ENCODE data around the gene FLYWCH2. TPM values are rescaled to one million over a fixed set of nuclear protein-coding genes. Genes with fewer than 3 reads are reported as not detected.

FLYWCH2 gene
- total RNA-seq, 2 donors from 2014 or later, result 52.2 to 53.2 TPM

DNA sequence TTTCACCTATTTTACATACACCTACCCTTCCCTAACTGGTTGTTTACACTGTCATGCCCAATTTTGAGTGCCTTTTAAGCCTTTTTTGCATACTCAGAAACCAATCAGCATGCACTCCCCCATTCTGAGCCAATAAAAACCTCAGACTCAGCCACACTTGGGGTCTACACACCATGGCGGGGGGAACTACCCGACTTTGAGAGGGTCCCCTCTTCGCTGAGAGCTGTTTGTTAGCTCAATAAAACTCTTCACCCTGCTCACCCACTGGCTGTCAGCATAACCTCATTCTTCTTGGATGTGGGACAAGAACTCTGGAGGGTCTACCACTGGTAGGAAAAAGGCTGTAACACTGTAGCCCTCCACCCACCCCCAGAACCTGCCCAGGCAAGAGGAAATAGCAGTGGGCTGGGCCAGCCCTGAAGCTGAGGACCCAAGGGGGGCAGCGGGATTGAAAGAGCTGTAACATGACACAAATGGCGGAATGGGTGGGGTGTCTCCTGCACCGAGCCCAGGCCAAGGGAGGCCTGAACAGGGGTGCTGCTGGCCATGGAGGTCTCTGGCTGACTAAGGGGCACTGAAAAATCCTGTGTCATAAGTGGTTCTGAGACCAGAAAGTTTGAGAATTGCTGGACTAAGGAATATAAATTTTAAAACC lies 3.0 kb upstream of the FLYWCH2 start:
- TF ChIP-seq, protein P1, sequence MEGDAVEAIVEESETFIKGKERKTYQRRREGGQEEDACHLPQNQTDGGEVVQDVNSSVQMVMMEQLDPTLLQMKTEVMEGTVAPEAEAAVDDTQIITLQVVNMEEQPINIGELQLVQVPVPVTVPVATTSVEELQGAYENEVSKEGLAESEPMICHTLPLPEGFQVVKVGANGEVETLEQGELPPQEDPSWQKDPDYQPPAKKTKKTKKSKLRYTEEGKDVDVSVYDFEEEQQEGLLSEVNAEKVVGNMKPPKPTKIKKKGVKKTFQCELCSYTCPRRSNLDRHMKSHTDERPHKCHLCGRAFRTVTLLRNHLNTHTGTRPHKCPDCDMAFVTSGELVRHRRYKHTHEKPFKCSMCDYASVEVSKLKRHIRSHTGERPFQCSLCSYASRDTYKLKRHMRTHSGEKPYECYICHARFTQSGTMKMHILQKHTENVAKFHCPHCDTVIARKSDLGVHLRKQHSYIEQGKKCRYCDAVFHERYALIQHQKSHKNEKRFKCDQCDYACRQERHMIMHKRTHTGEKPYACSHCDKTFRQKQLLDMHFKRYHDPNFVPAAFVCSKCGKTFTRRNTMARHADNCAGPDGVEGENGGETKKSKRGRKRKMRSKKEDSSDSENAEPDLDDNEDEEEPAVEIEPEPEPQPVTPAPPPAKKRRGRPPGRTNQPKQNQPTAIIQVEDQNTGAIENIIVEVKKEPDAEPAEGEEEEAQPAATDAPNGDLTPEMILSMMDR (IDR thresholded peaks at IDR 0.05), result no peak
- H3K36me3 ChIP-seq, result no peaks in the 10 kb centered on the region
- no peak overlapping the region for H3K4me3 ChIP-seq
- no peak overlapping the region for H3K27ac ChIP-seq
- peaks cover 7 to 8% of the 10 kb centered on the region in 2 donors for H3K4me1 ChIP-seq (ENCODE audit: control insufficient read depth in 1 of 2, low read depth in 2 of 2)
- H3K9me3 ChIP-seq, result no peaks in the 10 kb centered on the region
- DNase-seq (ENCODE audit: low spot score) (no peak), ATAC-seq (ENCODE audit: insufficient number of reproducible peaks, low FRiP score, low read depth) (no peak)
- no peaks in the 10 kb centered on the region for H3K27me3 ChIP-seq (replicated peaks; ENCODE audit: insufficient read depth)

DNA sequence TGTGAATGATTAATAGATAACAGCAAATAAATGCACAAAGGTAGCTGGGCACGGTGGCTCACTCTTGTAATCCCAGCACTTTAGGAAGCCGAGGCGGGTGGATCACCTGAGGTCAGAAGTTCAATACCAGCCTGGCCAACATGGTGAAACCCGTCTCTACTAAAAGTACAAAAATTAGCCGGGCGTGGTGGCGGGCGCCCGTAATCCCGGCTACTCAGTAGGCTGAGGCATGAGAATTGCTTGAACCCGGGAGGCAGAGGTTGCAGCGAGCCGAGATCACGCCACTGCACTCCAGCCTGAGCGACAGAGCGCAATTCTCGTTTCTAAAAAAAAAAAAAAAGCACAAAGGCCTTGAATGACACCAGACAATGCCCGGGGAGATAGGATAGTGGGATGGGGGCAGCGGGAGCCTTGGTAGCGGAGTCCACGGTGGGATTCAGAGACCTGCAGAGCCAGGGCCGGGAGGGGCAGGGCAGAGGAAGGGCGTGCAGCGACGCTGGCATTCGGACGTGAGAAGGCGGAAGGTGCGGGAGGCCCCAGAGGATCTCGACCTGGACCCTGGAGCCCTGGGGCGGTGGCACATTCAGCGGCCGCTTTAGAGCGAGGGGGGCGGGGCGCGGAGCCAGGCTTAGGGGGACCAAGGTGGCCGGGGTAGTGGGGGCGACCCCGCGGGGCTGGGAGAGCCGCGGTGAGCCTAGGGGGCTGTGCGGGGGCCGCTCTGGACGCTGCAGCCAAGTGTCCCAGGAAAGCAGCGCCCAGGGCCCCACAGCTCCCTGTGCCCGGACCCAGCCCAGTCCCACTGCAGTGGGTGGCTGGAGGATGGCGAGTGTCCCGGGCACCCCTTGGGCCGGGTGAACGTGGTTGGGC lies 999 bp upstream of the FLYWCH2 start:
- no peaks in the 10 kb centered on the region for H3K9me3 ChIP-seq
- DNase-seq (ENCODE audit: low spot score) (no peak), ATAC-seq (ENCODE audit: insufficient number of reproducible peaks, low FRiP score, low read depth) (no peak)
- H3K36me3 ChIP-seq, result no peaks in the 10 kb centered on the region
- no peaks in the 10 kb centered on the region for H3K27me3 ChIP-seq (replicated peaks; ENCODE audit: insufficient read depth)
- H3K27ac ChIP-seq, result peak overlapping the region; percentile 89 to 91
- H3K4me1 ChIP-seq (ENCODE audit: control insufficient read depth in 1 of 2, low read depth in 2 of 2), result peaks cover 7 to 8% of the 10 kb centered on the region in 2 donors
- peak overlapping the region; percentile 92 for H3K4me3 ChIP-seq
- TF ChIP-seq, protein P1 (IDR thresholded peaks at IDR 0.05), result no peak

- Histone ChIP-seq H3K4me3 (peak overlapping the region; percentile 92), H3K9me3 (no peaks in the 10 kb centered on the region), H3K27me3 (replicated peaks; ENCODE audit: insufficient read depth) (no peaks in the 10 kb centered on the region), H3K36me3 (no peaks in the 10 kb centered on the region), H3K27ac (peak overlapping the region; percentile 89 to 91), H3K4me1 (ENCODE audit: control insufficient read depth in 1 of 2, low read depth in 2 of 2) (peaks cover 7 to 8% of the 10 kb centered on the region in 2 donors)
- TF ChIP-seq, protein P1 (IDR thresholded peaks at IDR 0.05), result no peak
- ATAC-seq (ENCODE audit: insufficient number of reproducible peaks, low FRiP score, low read depth) (no peak), DNase-seq (ENCODE audit: low spot score) (no peak)
These were observed 468 bp downstream of the FLYWCH2 start for GRCh38 chr16:2883458-2883908.

DNA sequence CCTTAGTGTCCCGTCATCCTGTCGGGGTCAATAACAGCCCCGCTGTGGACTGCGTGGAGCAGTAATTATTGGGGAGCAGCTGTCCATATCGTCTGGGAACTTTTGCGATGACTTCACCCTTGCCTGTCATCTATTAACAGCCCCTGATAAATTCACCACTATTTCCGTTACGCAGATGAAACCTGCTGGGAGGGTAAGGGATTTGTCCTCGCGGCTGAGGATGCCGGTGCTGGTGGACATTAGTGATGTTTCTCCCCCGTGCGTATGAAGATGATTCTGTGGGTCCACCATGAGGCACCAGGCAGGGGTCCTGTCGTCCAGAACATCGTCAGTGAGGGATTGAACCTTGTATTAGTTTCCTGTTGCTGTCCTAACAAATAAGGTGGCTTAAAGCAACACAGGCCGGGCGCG lies 1.0 kb downstream of the FLYWCH2 start:
- Histone ChIP-seq H3K27ac (peak overlapping the region in 1 of 2 donors; percentile 89), H3K4me3 (peak overlapping the region; percentile 92), H3K9me3 (no peaks in the 10 kb centered on the region), H3K36me3 (no peaks in the 10 kb centered on the region), H3K27me3 (replicated peaks; ENCODE audit: insufficient read depth) (no peaks in the 10 kb centered on the region), H3K4me1 (ENCODE audit: control insufficient read depth in 1 of 2, low read depth in 2 of 2) (peaks cover 7 to 8% of the 10 kb centered on the region in 2 donors)
- DNase-seq (ENCODE audit: low spot score) (no peak), ATAC-seq (ENCODE audit: insufficient number of reproducible peaks, low FRiP score, low read depth) (no peak)
- TF ChIP-seq, protein P1 (IDR thresholded peaks at IDR 0.05), result no peak

DNA sequence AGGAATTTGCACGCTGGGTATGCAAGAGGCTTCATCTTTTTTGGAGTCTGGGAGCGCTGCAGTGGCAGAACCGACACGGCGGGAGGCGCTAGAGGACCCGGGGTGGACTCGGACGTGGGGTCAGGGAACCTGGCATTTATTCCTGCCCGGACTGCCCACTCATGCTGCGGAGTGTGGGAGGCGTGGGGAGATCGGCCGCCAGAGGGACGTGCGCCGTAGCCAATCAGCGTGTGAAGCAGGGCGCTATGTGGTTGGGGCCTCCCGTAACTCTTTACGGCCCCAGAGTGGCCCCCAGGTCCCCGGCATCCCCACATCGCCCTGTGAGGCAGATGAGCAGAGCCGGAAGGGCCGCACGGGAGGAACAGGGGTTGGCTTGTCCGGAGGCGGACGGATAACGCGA lies 11.2 kb downstream of the FLYWCH2 start:
- H3K9me3 ChIP-seq, result no peaks in the 10 kb centered on the region
- no peak for ATAC-seq (ENCODE audit: insufficient number of reproducible peaks, low FRiP score, low read depth)
- peaks cover 4% of the 10 kb centered on the region for H3K36me3 ChIP-seq
- TF ChIP-seq, protein P1 (IDR thresholded peaks at IDR 0.05), result no peak
- H3K27ac ChIP-seq, result no peak overlapping the region
- H3K27me3 ChIP-seq (replicated peaks; ENCODE audit: insufficient read depth), result no peaks in the 10 kb centered on the region
- no peak for DNase-seq (ENCODE audit: low spot score)
- no peak overlapping the region for H3K4me3 ChIP-seq
- no peaks in the 10 kb centered on the region for H3K4me1 ChIP-seq (ENCODE audit: control insufficient read depth in 1 of 2, low read depth in 2 of 2)

All from thoracic aorta (tissue), 2 donors.